Measurements from ENCODE around the gene ARMC9. TPM values are rescaled to one million over a fixed set of nuclear protein-coding genes. Genes with fewer than 3 reads are reported as not detected.
"Not testable (repeated sequence)": the region's sequence is repeated elsewhere in the genome, so short reads cannot be mapped to it uniquely, and the experiment has no call there.

The ARMC9 gene
- total and polyA plus RNA-seq, 9 donors = 16.7 to 33.5 (median 29.3) TPM

- intact Hi-C loops (cut with DNase I) = no loop called here
- no peak overlapping the region for H3K27ac ChIP-seq
- TF ChIP-seq POLR2A (IDR thresholded peaks at IDR 0.05) = no peak
- TF ChIP-seq CTCF (IDR thresholded peaks at IDR 0.05) = no peak
- no peak for TF ChIP-seq EP300 (IDR thresholded peaks at IDR 0.05)
- no peaks in the 10 kb centered on the region for H3K27me3 ChIP-seq
- no peaks in the 10 kb centered on the region for H3K4me1 ChIP-seq (ENCODE audit: insufficient read depth)
- no peak overlapping the region for H3K4me3 ChIP-seq
- 87 to 91% (median 88%) methylated on average over 2 of the region's 2 CpGs for WGBS, 3 donors
- no peak for DNase-seq
- no peaks in the 10 kb centered on the region for H3K36me3 ChIP-seq
- no peaks in the 10 kb centered on the region for H3K9me3 ChIP-seq
These were observed 176.3 kb downstream of the ARMC9 start for GRCh38 chr2:231374771-231375170.

GRCh38 chr2:231375994-231376615 is 177.7 kb downstream of the ARMC9 start:
- H3K9me3 ChIP-seq; intact Hi-C loops (cut with DNase I); DNase-seq; H3K27me3 ChIP-seq; H3K4me3 ChIP-seq; H3K36me3 ChIP-seq; H3K27ac ChIP-seq; H3K4me1 ChIP-seq (ENCODE audit: insufficient read depth): not testable (repeated sequence)
- WGBS, 3 donors = 52 to 55% (median 52%) methylated on average over 11 of the region's 11 CpGs

DNA sequence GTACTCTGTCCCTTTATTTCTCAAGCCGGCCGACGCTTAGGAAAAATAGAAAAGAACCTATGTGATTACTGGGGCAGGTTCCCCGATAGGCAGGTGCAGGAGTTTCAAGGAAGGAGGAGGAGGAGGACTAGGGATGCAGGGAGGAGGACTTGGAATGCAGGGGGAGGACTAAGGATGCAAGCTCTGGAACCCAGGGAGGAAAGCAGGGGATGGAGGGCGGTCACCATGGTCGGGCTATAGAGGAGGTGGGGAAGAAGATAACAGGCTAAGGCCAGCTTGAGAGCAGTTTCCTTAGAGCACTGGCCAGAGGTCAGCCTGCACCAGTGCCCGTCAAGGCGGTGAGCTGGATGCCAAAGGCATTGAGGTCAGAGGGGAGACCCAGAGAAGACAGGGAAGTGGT is 178.4 kb downstream of the ARMC9 start:
- H3K27ac ChIP-seq = no peak overlapping the region
- intact Hi-C loops (cut with DNase I) = no loop called here
- WGBS, 3 donors = 65 to 68% (median 66%) methylated on average over 8 of the region's 8 CpGs

DNA sequence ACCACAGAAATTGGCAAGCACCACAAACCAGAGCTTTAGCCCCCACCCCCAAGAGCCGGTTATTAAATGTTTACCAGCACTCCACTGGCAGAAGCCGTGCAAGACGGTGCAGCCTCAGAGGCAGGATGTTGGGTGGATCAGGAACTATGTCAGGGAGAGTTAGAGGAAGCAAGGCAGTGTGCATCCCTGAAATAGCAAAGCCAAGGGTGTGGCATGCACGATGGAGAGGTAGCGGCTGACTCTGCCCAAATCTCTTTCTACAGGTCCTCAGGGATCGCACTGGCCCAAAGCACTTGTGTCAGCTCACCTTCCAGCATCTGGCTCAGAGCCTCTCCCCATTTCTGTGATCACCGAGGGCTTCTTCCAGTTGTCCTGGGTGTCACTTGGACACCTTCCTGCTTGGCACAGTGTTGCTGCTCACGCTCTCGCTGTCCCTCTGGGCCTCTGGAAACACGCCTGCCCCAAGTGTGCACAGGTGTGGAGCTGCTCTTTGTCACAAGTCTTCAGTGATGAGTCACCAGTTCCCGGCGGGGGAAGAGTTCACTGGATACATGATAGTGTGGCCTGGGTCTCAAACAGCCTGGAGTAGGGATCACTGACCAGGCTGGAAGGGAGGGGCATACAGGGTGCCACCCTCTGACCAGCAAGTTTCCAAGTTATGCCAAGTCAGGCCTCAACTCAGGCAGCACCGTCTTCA is 179.7 kb downstream of the ARMC9 start:
- TF ChIP-seq CTCF (IDR thresholded peaks at IDR 0.05) = no peak
- no peak overlapping the region for H3K4me3 ChIP-seq
- H3K9me3 ChIP-seq = no peaks in the 10 kb centered on the region
- 86 to 88% (median 88%) methylated on average over 13 of the region's 13 CpGs for WGBS, 3 donors
- H3K4me1 ChIP-seq (ENCODE audit: insufficient read depth) = no peaks in the 10 kb centered on the region
- H3K36me3 ChIP-seq = no peaks in the 10 kb centered on the region
- DNase-seq = no peak
- intact Hi-C loops (cut with DNase I) = no loop called here
- H3K27ac ChIP-seq = no peak overlapping the region
- no peaks in the 10 kb centered on the region for H3K27me3 ChIP-seq

More for the DNA sequence above, 178.4 kb downstream of the ARMC9 start:
- TF ChIP-seq CTCF (IDR thresholded peaks at IDR 0.05) (no peak), POLR2A (IDR thresholded peaks at IDR 0.05) (no peak), EP300 (IDR thresholded peaks at IDR 0.05) (no peak)
- Histone ChIP-seq H3K4me1 (ENCODE audit: insufficient read depth) (no peaks in the 10 kb centered on the region), H3K36me3 (no peaks in the 10 kb centered on the region), H3K4me3 (no peak overlapping the region), H3K9me3 (no peaks in the 10 kb centered on the region), H3K27me3 (no peaks in the 10 kb centered on the region)
- DNase-seq = no peak

Measured in ovary (tissue), 9 donors.